Measurements from ENCODE around the gene ASB6. TPM values are rescaled to one million over a fixed set of nuclear protein-coding genes. Genes with fewer than 3 reads are reported as not detected.

Gene ASB6
- total and polyA plus RNA-seq, 2 of the 13 experiments (the other 11 are each of a cell fraction or from before 2014, with no cell fraction given): 8.2 to 8.4 TPM

DNA sequence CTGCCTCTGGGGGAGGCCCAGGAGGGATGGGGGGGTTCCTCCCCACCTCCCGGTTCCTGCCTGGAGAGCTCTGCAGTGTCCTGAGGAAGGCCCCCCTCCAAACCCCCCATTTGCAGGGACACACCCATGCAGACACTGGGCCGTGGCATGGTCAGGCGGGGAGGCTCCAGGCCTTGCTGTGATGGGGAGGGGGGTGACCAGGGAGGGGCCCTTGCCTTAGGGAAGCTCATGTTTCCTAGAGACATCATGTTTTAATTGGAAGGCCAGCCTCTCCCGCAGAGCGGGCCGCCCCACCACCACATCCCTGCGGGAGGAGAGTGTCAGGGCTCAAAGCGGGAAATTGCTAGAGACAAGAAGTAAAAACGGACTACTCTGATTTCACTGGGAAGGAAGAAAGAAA is 35.5 kb upstream of the ASB6 start (continued):
- TF ChIP-seq, protein P1, sequence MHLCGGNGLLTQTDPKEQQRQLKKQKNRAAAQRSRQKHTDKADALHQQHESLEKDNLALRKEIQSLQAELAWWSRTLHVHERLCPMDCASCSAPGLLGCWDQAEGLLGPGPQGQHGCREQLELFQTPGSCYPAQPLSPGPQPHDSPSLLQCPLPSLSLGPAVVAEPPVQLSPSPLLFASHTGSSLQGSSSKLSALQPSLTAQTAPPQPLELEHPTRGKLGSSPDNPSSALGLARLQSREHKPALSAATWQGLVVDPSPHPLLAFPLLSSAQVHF (CRISPR knock-in tag; IDR thresholded peaks at IDR 0.05): no peak
- TF ChIP-seq RARA (CRISPR knock-in tag; IDR thresholded peaks at IDR 0.05): no peak
- TF ChIP-seq ZFP1 (CRISPR knock-in tag; IDR thresholded peaks at IDR 0.05): no peak
- no peak for TF ChIP-seq ISL2 (CRISPR knock-in tag; IDR thresholded peaks at IDR 0.05)

DNA sequence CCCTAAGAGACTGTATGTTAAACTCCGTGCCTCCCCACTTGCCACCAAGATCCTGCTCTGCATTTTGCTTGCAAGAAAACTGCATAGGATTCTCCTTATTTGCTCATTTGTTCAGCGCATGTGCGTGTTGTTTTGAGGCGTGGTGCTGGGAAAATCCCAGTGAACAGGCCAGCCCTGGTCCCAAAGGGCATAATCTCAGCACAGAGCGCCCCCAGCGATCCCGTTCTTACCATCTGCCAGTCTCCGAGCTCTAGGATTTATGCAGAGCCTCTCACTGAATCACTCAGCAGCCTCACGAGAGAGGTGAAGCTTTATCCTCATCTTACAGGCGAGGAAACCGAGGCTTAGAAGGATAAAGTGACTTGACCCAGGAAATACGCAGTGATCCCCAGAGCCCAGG is 35.0 kb upstream of the ASB6 start:
- DNase-seq (ENCODE audit: low spot score) (peak; percentile 15), FAIRE-seq (no peak), ATAC-seq (peak; percentile 72)
- ChIA-PET POLR2A (no interaction called here), CTCF (ENCODE audit: low intra/inter-chr PET ratio, low total read pairs) (no interaction called here)
- Histone ChIP-seq H3K9me3 (ENCODE audit: low read length) (no peaks in the 10 kb centered on the region), H3K4me2 (ENCODE audit: low read depth, low read length) (no peak overlapping the region), H4K20me1 (ENCODE audit: insufficient read depth, low read length) (no peaks in the 10 kb centered on the region), H3K4me1 (ENCODE audit: insufficient read depth, low read length) (no peaks in the 10 kb centered on the region), H3K9ac (ENCODE audit: insufficient read depth, low read depth, low read length) (no peak overlapping the region), H3K4me3 (replicated peaks in 1 of 3; ENCODE audit: insufficient read depth in 1 of 3, low read depth in 2 of 3, low read length in 3 of 3) (no peak overlapping the region), H3K27ac (ENCODE audit: extremely low read length, insufficient read depth, low read length) (no peak overlapping the region), H3K27me3 (ENCODE audit: control insufficient read depth in 1 of 2, insufficient read depth in 2 of 2, low read length in 2 of 2) (peaks cover 9 to 81% of the 10 kb centered on the region in 2 experiments), H2AFZ (ENCODE audit: low read length) (no peak overlapping the region), H3K36me3 (replicated peaks in 1 of 2; ENCODE audit: control insufficient read depth in 1 of 2, insufficient read depth in 2 of 2, low read length in 2 of 2) (no peaks in the 10 kb centered on the region), H3K79me2 (ENCODE audit: insufficient read depth, low read length) (no peaks in the 10 kb centered on the region)
- intact Hi-C loops (cut with micrococcal nuclease; ENCODE audit: unreplicated experiment) (no loop called here), in situ Hi-C loops (cut with HindIII; ENCODE audit: extremely low pct_ligation_motif_present, low pct_unique_long_range_greater_than_20kb) (no loop called here)
- WGBS (ENCODE audit: low lambda C conversion rate): 9% methylated on average over 12 of the region's 12 CpGs
- TF ChIP-seq, protein P2, sequence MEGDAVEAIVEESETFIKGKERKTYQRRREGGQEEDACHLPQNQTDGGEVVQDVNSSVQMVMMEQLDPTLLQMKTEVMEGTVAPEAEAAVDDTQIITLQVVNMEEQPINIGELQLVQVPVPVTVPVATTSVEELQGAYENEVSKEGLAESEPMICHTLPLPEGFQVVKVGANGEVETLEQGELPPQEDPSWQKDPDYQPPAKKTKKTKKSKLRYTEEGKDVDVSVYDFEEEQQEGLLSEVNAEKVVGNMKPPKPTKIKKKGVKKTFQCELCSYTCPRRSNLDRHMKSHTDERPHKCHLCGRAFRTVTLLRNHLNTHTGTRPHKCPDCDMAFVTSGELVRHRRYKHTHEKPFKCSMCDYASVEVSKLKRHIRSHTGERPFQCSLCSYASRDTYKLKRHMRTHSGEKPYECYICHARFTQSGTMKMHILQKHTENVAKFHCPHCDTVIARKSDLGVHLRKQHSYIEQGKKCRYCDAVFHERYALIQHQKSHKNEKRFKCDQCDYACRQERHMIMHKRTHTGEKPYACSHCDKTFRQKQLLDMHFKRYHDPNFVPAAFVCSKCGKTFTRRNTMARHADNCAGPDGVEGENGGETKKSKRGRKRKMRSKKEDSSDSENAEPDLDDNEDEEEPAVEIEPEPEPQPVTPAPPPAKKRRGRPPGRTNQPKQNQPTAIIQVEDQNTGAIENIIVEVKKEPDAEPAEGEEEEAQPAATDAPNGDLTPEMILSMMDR (CRISPR knock-in tag; IDR thresholded peaks at IDR 0.05): peak; percentile 38; the same call in 1 of the 2 replicates
- TF ChIP-seq ZFYVE20 (CRISPR knock-in tag; IDR thresholded peaks at IDR 0.05; ENCODE audit: borderline replicate concordance, low read depth) (no peak), STAG1 (CRISPR knock-in tag; IDR thresholded peaks at IDR 0.05) (peak; percentile 24; the same call in 1 of the 2 replicates)
- BruUV-seq (replicated peaks): no TSS peak
